Body of pancreas (tissue), 4 donors: ENCODE measurements around the gene FOXJ3. TPM values are rescaled to one million over a fixed set of nuclear protein-coding genes. Genes with fewer than 3 reads are reported as not detected.

Experiments used
- ATAC-seq: fragments of 150-250 bp; one replicate; pipeline ENCODE4 v1.9.1; 2016
- DNase-seq, 4 donors: peaks; one replicate each; pipeline ENCODE4 v3.0.0-alpha.2; 2019
- H3K27ac ChIP-seq, 4 donors: fragments of 200-600 bp; sonication (generic); 1 replicate in 3 of 4; 2 replicates in 1 of 4; pipeline versions ENCODE4 v1.5.1 to v1.6.1; 2016 to 2019; ENCODE audit warnings: mild to moderate bottlenecking in 1 of 4, mixed read lengths in 1 of 4, moderate library complexity in 1 of 4
- H3K27me3 ChIP-seq, 2 donors: fragments of 200-600 bp; sonication (generic); one replicate each; pipeline ENCODE4 v1.6.0; 2016; ENCODE audit warnings: mild to moderate bottlenecking in 1 of 2
- H3K36me3 ChIP-seq, 2 donors: fragments of 200-600 bp; sonication (generic); replicated peaks in 1 of 2; 2 replicates each; pipeline ENCODE4 v1.5.1; 2016; ENCODE audit warnings: low read depth in 2 of 2; ENCODE audit not compliant: insufficient read depth in 1 of 2
- H3K4me1 ChIP-seq: fragments of 200-600 bp; sonication (generic); one replicate; pipeline ENCODE4 v1.6.0; 2016
- H3K4me3 ChIP-seq, 2 donors: fragments of 200-600 bp; sonication (generic); 1 replicate in 1 of 2; 2 replicates in 1 of 2; pipeline ENCODE4 v1.5.1; 2016 to 2019
- H3K9me3 ChIP-seq, 3 donors: fragments of 200-600 bp; sonication (generic); 1 replicate in 2 of 3; 2 replicates in 1 of 3; pipeline ENCODE4 v1.5.1; 2016
- POLR2A ChIP-seq, 3 donors: fragments of 450-650 bp; IDR thresholded peaks; one replicate each; pipeline ENCODE4 v1.6.1; 2016; ENCODE audit warnings: antibody characterized with exemption in 3 of 3, mild to moderate bottlenecking in 2 of 3
- WGBS, 2 donors: methylation state at CpG; one replicate each; pipeline ENCODE4 v1.1.5; 2017; 5-methylcytosine and 5-hydroxymethylcytosine counted together
- intact Hi-C: fragments of 100-400 bp; cut with DNase I; formaldehyde crosslinking; loops from one replicate; pipeline ENCODE4 v1.15.1; 2023
- total RNA-seq, 2 donors: library from RNA; depleted of rRNA; stranded (reverse); fragments of >200 nt; gene quantifications; one replicate each; pipeline ENCODE4 v1.1.0, GENCODE V29; 2016
- TF ChIP-seq, protein P1 (sequence below), 7 experiments: fragments of 450-650 bp in 4 of 7; fragments of 200-600 bp in 3 of 7; sonication (generic) in 3 of 7; IDR thresholded peaks; one replicate each; pipeline ENCODE4 v1.5.1; 2016 to 2019; ENCODE audit warnings: antibody characterized with exemption in 7 of 7

The FOXJ3 gene
- total RNA-seq, 2 donors from 2014 or later = 25.2 to 50.4 TPM

DNA sequence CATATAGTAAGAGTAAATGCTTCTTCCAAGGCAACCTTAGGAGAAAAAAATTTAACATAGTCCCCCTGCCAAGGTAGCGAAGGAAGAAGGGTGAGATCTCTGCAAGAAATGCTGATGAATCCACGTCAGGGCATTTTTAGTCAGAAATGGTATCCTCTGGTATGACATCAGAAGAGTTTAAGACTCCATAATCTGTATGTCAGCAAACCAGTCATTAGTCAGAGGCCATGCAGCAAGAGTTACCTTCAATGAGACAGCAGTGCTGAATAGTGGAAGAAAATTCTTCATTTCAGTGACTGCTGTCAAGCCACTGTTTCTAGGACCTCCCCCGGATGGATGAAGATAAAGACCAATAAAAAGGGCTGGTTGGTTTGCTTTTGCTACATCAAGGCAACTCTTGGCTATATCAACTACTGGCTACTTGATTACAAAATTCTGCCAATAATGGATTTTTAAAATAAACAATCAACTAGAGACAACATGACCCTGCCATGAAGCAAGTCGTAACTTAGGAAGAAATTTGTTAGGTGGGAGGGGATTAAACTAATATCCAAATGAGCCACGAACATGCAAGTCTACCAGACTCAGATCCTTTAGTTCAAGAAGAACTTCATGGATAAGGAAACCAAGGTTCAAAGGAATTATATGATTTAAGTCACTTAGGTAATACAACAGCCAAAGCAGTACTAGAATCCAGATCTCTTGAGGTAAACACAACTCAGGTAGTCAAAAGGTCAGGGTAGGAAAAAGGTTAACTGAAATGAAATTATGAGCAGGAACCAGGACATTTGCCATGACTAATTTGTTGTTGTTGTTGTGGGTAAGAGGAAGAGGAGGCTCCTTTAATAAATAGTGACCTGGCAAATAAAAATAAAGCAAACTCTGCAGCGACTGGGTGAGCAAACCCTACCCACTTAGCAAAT, 144.8 kb downstream of the FOXJ3 start:
- peaks cover 0 to 10% of the 10 kb centered on the region in 2 donors for H3K36me3 ChIP-seq
- TF ChIP-seq, protein P1, sequence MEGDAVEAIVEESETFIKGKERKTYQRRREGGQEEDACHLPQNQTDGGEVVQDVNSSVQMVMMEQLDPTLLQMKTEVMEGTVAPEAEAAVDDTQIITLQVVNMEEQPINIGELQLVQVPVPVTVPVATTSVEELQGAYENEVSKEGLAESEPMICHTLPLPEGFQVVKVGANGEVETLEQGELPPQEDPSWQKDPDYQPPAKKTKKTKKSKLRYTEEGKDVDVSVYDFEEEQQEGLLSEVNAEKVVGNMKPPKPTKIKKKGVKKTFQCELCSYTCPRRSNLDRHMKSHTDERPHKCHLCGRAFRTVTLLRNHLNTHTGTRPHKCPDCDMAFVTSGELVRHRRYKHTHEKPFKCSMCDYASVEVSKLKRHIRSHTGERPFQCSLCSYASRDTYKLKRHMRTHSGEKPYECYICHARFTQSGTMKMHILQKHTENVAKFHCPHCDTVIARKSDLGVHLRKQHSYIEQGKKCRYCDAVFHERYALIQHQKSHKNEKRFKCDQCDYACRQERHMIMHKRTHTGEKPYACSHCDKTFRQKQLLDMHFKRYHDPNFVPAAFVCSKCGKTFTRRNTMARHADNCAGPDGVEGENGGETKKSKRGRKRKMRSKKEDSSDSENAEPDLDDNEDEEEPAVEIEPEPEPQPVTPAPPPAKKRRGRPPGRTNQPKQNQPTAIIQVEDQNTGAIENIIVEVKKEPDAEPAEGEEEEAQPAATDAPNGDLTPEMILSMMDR (IDR thresholded peaks at IDR 0.05) = no peak
- TF ChIP-seq POLR2A (IDR thresholded peaks at IDR 0.05) = no peak
- no peak overlapping the region for H3K4me3 ChIP-seq
- no peak for DNase-seq
- 71 to 72% methylated on average over 6 of the region's 6 CpGs for WGBS, 2 donors
- no peaks in the 10 kb centered on the region for H3K9me3 ChIP-seq
- intact Hi-C loops = loop anchor here (10.0 kb wide), 1 partner anchor 115 kb away; no protein-coding TSS in a partner anchor
- no peaks in the 10 kb centered on the region for H3K27me3 ChIP-seq
- peaks cover 7% of the 10 kb centered on the region for H3K4me1 ChIP-seq
- no peak for ATAC-seq
- no peak overlapping the region for H3K27ac ChIP-seq

DNA sequence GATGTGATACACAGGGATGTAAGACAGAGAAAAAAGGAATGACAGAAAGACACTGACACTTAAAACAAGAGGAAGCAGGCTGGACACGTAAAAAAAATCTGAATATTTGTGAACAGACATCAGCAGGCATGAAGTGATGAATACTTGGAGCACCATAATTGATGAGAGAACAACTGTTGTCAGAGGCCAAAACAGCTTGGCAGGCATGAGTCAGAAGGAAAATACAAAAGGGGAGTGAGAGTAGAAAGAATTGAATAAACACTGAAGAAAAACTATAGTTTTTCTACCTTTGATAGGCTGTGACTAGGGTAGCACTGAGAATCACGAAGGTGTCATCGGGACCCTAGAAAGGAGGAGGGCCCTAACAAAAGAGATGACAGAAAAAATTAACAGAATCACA, 148.9 kb downstream of the FOXJ3 start:
- WGBS, 2 donors = 95 to 97% methylated on average over 3 of the region's 3 CpGs
- peaks cover 0 to 3% of the 10 kb centered on the region in 2 donors for H3K36me3 ChIP-seq

DNA sequence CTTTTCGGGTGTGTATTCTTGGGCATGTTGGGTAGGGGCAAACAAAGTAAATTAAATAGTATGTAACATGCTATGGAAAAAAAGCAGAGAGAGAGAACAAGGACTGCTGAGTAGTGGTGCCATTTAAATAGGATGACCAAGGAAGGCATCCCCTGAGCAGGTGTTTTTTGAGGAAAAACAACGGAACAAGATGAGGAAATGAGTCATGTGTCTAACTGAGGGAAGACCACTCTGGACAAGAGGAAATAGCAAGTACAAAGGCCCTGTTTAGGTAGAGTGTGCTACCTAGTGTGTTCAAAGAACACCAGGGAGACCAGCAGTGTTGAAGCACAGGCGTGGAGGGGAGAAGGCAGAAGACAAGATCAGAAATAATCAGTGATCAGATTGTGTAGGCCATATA, 150.4 kb downstream of the FOXJ3 start:
- TF ChIP-seq, protein P1 (IDR thresholded peaks at IDR 0.05) = no peak
- TF ChIP-seq POLR2A (IDR thresholded peaks at IDR 0.05) = no peak
- peaks cover 0 to 5% of the 10 kb centered on the region in 2 donors for H3K36me3 ChIP-seq

More for the DNA sequence above, 148.9 kb downstream of the FOXJ3 start:
- ATAC-seq (no peak), DNase-seq (no peak)
- Histone ChIP-seq H3K27me3 (no peaks in the 10 kb centered on the region), H3K4me3 (no peak overlapping the region), H3K9me3 (no peaks in the 10 kb centered on the region), H3K4me1 (peaks cover 7% of the 10 kb centered on the region), H3K27ac (no peak overlapping the region)
- TF ChIP-seq POLR2A (IDR thresholded peaks at IDR 0.05) = no peak
- TF ChIP-seq, protein P1 (IDR thresholded peaks at IDR 0.05) = no peak
- intact Hi-C loops = loop anchor here (10.0 kb wide), 1 partner anchor 119 kb away; no protein-coding TSS in a partner anchor

DNA sequence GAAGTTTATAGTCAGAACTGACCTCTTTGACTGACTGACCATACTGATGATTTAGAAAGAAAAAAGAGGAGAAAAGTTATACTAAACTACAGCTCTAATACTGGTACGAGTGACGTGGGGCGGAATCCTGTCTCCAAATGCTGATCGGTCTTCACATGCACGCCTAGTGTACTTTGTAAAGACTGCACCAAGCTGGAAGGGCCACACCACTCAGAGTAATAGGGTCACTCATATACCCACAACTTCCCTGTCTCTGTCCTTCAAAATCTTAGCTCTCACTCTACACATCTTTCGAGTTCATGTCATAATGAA, 151.1 kb downstream of the FOXJ3 start:
- no peak for ATAC-seq
- Histone ChIP-seq H3K27me3 (no peaks in the 10 kb centered on the region), H3K27ac (no peak overlapping the region), H3K4me1 (no peaks in the 10 kb centered on the region), H3K9me3 (no peaks in the 10 kb centered on the region), H3K36me3 (peaks cover 0 to 5% of the 10 kb centered on the region in 2 donors), H3K4me3 (no peak overlapping the region)
- WGBS, 2 donors = 95 to 97% methylated on average over 6 of the region's 6 CpGs
- DNase-seq = no peak
- no peak for TF ChIP-seq POLR2A (IDR thresholded peaks at IDR 0.05)
- intact Hi-C loops = loop anchor here (10.0 kb wide), 1 partner anchor 121 kb away; no protein-coding TSS in a partner anchor

More for the DNA sequence above, 150.4 kb downstream of the FOXJ3 start:
- DNase-seq (no peak), ATAC-seq (no peak)
- intact Hi-C loops = loop anchor here (10.0 kb wide), 1 partner anchor 120 kb away; no protein-coding TSS in a partner anchor
- H3K9me3 ChIP-seq = no peaks in the 10 kb centered on the region
- H3K27ac ChIP-seq = no peak overlapping the region
- H3K4me1 ChIP-seq = no peaks in the 10 kb centered on the region
- WGBS, 2 donors = 94 to 95% methylated on average over 3 of the region's 3 CpGs
- no peaks in the 10 kb centered on the region for H3K27me3 ChIP-seq
- H3K4me3 ChIP-seq = no peak overlapping the region

DNA sequence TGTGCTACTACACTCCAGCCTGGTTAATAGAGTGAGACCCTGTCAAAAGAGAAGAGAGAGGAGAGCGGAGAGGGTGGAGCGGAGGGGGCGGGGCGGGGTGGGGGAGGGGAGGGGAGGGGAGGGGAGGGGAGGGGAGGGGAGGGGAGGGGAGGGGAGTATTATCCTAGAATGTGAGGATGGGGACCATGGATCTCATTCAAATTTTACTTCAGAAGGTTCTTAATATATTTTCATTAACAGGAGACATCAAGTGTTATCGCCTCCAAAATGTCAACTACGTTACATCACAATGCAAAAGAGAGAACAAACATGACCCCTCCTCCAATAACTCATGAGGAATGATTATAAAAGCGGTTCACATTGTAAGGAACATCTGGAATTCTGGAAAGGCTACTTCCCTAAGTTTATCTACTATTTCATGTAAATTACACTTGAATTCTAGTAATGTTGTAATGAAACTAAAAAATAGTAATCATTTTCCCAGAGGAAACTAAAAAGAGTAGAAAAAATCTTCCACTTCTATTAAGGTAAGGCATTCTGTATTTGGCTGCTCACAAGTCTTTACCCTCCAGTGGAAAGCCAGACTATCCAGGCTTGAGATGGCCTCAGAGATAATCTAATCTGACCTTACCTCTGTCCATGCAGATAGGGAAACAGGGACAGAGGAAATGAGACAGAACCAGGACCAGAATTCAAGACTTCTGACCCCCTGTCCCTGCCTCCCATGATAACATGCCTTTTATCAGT, 151.7 kb downstream of the FOXJ3 start:
- TF ChIP-seq POLR2A (IDR thresholded peaks at IDR 0.05) = no peak
- TF ChIP-seq, protein P1 (IDR thresholded peaks at IDR 0.05) = no peak

More for the DNA sequence above, 151.7 kb downstream of the FOXJ3 start:
- no peak overlapping the region for H3K27ac ChIP-seq
- H3K36me3 ChIP-seq = peaks cover 0 to 5% of the 10 kb centered on the region in 2 donors
- DNase-seq = no peak
- no peaks in the 10 kb centered on the region for H3K9me3 ChIP-seq
- H3K4me3 ChIP-seq = no peak overlapping the region
- H3K4me1 ChIP-seq = peaks cover 1% of the 10 kb centered on the region
- intact Hi-C loops = loop anchor here (10.0 kb wide), 1 partner anchor 121 kb away; no protein-coding TSS in a partner anchor
- WGBS, 2 donors = 87 to 88% methylated on average over 5 to 7 of the region's 7 CpGs
- H3K27me3 ChIP-seq = no peaks in the 10 kb centered on the region
- no peak for ATAC-seq
